Smooth muscle cell (in vitro differentiated cells): ENCODE data around the gene KRABD2.

Experiments
- DNase-seq: peaks from one replicate; lab custom pipeline; 2025; ENCODE audit not compliant: unreplicated experiment; lab: John Stamatoyannopoulos, UW
- H2AFZ ChIP-seq: fragments of 200-600 bp; sonication (generic); 2 replicates; pipeline ENCODE4 v1.6.0; 2016; ENCODE audit warnings: antibody characterized with exemption, low read depth, mild to moderate bottlenecking
- H3F3A ChIP-seq: fragments of 200-600 bp; sonication (generic); 2 replicates; pipeline ENCODE4 v1.6.0; 2017; ENCODE audit warnings: antibody characterized with exemption, low read depth
- H3K27ac ChIP-seq: fragments of 200-600 bp; sonication (generic); 2 replicates; pipeline ENCODE4 v1.5.1; 2016; ENCODE audit warnings: low read depth, mild to moderate bottlenecking
- H3K27me3 ChIP-seq: fragments of 200-600 bp; sonication (generic); 2 replicates; pipeline ENCODE4 v1.6.1; 2016; ENCODE audit warnings: low read depth, mild to moderate bottlenecking
- H3K36me3 ChIP-seq: fragments of 200-600 bp; sonication (generic); 2 replicates; pipeline ENCODE4 v1.5.1; 2016; ENCODE audit warnings: low read depth
- H3K4me1 ChIP-seq: fragments of 200-600 bp; sonication (generic); 2 replicates; pipeline ENCODE4 v1.5.1; 2016; ENCODE audit warnings: low read depth
- H3K4me2 ChIP-seq: fragments of 200-600 bp; sonication (generic); 2 replicates; pipeline ENCODE4 v1.6.0; 2016; ENCODE audit warnings: mild to moderate bottlenecking
- H3K4me3 ChIP-seq: fragments of 200-600 bp; sonication (generic); 2 replicates; pipeline ENCODE4 v1.5.1; 2016; ENCODE audit warnings: mild to moderate bottlenecking
- H3K79me2 ChIP-seq: fragments of 200-600 bp; sonication (generic); 2 replicates; pipeline ENCODE4 v1.6.0; 2016; ENCODE audit warnings: low read depth, mild to moderate bottlenecking
- H3K9ac ChIP-seq: fragments of 200-600 bp; sonication (generic); 2 replicates; pipeline ENCODE4 v1.6.0; 2016; ENCODE audit warnings: low read depth
- H3K9me3 ChIP-seq: fragments of 200-600 bp; sonication (generic); replicated peaks from 2 replicates; pipeline ENCODE4 v1.5.1; 2016; ENCODE audit warnings: low read depth
- H4K20me1 ChIP-seq: fragments of 200-600 bp; sonication (generic); 2 replicates; pipeline ENCODE4 v1.6.0; 2016; ENCODE audit warnings: low read depth
- CTCF ChIP-seq: fragments of 200-600 bp; sonication (generic); IDR thresholded peaks from 2 replicates; pipeline ENCODE4 v1.5.1; 2017; ENCODE audit warnings: borderline replicate concordance, mild to moderate bottlenecking, antibody characterized with exemption; ENCODE audit not compliant: insufficient read depth, poor library complexity, severe bottlenecking
- WGBS: methylation state at CpG from one replicate; pipeline ENCODE4 v1.1.7; 2016; ENCODE audit warnings: low lambda C conversion rate; 5-methylcytosine and 5-hydroxymethylcytosine counted together

The KRABD2 gene

GRCh38 chr17:8393470-8394231 lies 17.1 kb upstream of the KRABD2 start:
- no peak for DNase-seq
- Histone ChIP-seq H3K9ac (no peak overlapping the region), H3K79me2 (no peaks in the 10 kb centered on the region), H3K9me3 (no peaks in the 10 kb centered on the region), H2AFZ (no peak overlapping the region), H3K36me3 (no peaks in the 10 kb centered on the region), H4K20me1 (no peaks in the 10 kb centered on the region), H3F3A (no peaks in the 10 kb centered on the region), H3K4me3 (no peak overlapping the region), H3K27me3 (peaks cover 8% of the 10 kb centered on the region), H3K4me2 (no peak overlapping the region), H3K4me1 (no peaks in the 10 kb centered on the region), H3K27ac (peak overlapping the region; percentile 34)
- TF ChIP-seq CTCF, result no peak
- 74% methylated on average over 8 of the region's 8 CpGs for WGBS

- Histone ChIP-seq H3F3A (no peaks in the 10 kb centered on the region), H3K27ac (peak overlapping the region; percentile 34), H3K79me2 (no peaks in the 10 kb centered on the region), H3K27me3 (peaks cover 8% of the 10 kb centered on the region), H3K9me3 (no peaks in the 10 kb centered on the region), H4K20me1 (no peaks in the 10 kb centered on the region), H3K4me3 (no peak overlapping the region), H3K4me1 (no peaks in the 10 kb centered on the region), H3K36me3 (no peaks in the 10 kb centered on the region), H2AFZ (no peak overlapping the region), H3K9ac (no peak overlapping the region), H3K4me2 (no peak overlapping the region)
- no peak for TF ChIP-seq CTCF
- 96% methylated on average over 45 of the region's 46 CpGs for WGBS
- no peak for DNase-seq
Observed at GRCh38 chr17:8392674-8393469, 16.4 kb upstream of the KRABD2 start.

GRCh38 chr17:8392274-8392673 lies 15.8 kb upstream of the KRABD2 start:
- DNase-seq, result no peak
- H4K20me1 ChIP-seq, result no peaks in the 10 kb centered on the region
- TF ChIP-seq CTCF, result no peak
- no peaks in the 10 kb centered on the region for H3F3A ChIP-seq
- H3K36me3 ChIP-seq, result no peaks in the 10 kb centered on the region
- WGBS, result 85% methylated on average over 18 of the region's 18 CpGs
- no peak overlapping the region for H2AFZ ChIP-seq
- H3K27ac ChIP-seq, result no peak overlapping the region
- H3K4me3 ChIP-seq, result no peak overlapping the region
- H3K4me1 ChIP-seq, result no peaks in the 10 kb centered on the region
- H3K4me2 ChIP-seq, result no peak overlapping the region
- no peak overlapping the region for H3K9ac ChIP-seq
- peaks cover 8% of the 10 kb centered on the region for H3K27me3 ChIP-seq
- H3K79me2 ChIP-seq, result no peaks in the 10 kb centered on the region
- H3K9me3 ChIP-seq, result no peaks in the 10 kb centered on the region
